GM21528 (cell line): Measurements from ENCODE around the gene PARVG.

Experiments
- ATAC-seq: cut with Tn5 transposase; IDR thresholded peaks from one replicate; pipeline ENCODE4 v1.9.1; 2021; ENCODE audit warnings: mild to moderate bottlenecking, moderate library complexity; ENCODE audit not compliant: unreplicated experiment, low FRiP score

Gene PARVG

GRCh38 chr22:44210722-44211121 is 30.0 kb downstream of the PARVG start:
- no peak for ATAC-seq

- ATAC-seq, result no peak
Observed at GRCh38 chr22:44211256-44211945, 30.7 kb downstream of the PARVG start.

- no peak for ATAC-seq
Observed at GRCh38 chr22:44211946-44212930, 31.5 kb downstream of the PARVG start.

GRCh38 chr22:44212936-44213335 is 32.2 kb downstream of the PARVG start:
- no peak for ATAC-seq

GRCh38 chr22:44213489-44214043 is 32.8 kb downstream of the PARVG start:
- no peak for ATAC-seq

- ATAC-seq, result no peak
Observed at GRCh38 chr22:44214187-44214586, 33.5 kb downstream of the PARVG start.

- ATAC-seq, result no peak
Observed at GRCh38 chr22:44214764-44215163, 34.0 kb downstream of the PARVG start.

- ATAC-seq, result no peak
Observed at GRCh38 chr22:44215287-44215686, 34.6 kb downstream of the PARVG start.

- no peak for ATAC-seq
Observed at GRCh38 chr22:44217346-44217745, 36.6 kb downstream of the PARVG start.

GRCh38 chr22:44218071-44218470 is 37.3 kb downstream of the PARVG start:
- no peak for ATAC-seq

GRCh38 chr22:44219101-44219870 is 38.6 kb downstream of the PARVG start:
- no peak for ATAC-seq

- no peak for ATAC-seq
Observed at GRCh38 chr22:44220727-44221680, 40.3 kb downstream of the PARVG start.

GRCh38 chr22:44221710-44222475 is 41.2 kb downstream of the PARVG start:
- ATAC-seq, result no peak

- ATAC-seq, result no peak
Observed at GRCh38 chr22:44224166-44224565, 43.4 kb downstream of the PARVG start.

- ATAC-seq, result no peak
Observed at GRCh38 chr22:44225091-44225689, 44.5 kb downstream of the PARVG start.

- no peak for ATAC-seq
Observed at GRCh38 chr22:44225812-44226211, 45.1 kb downstream of the PARVG start.

- ATAC-seq, result no peak
Observed at GRCh38 chr22:44229331-44229730, 48.6 kb downstream of the PARVG start.

- no peak for ATAC-seq
Observed at GRCh38 chr22:44229809-44230208, 49.1 kb downstream of the PARVG start.
